ENCODE results near the gene RPL32. TPM values are rescaled to one million over a fixed set of nuclear protein-coding genes. Genes with fewer than 3 reads are reported as not detected.

Gene RPL32
- total and polyA plus RNA-seq, 9 of the 15 experiments (the other 6 are each of a cell fraction or from before 2014, with no cell fraction given) = 2,738 to 6,200 (median 4,286) TPM

GRCh38 chr3:12868039-12869034 lies 27.0 kb upstream of the RPL32 start (continued):
- TF ChIP-seq RREB1 (CRISPR knock-in tag; IDR thresholded peaks at IDR 0.05) (peak; percentile 89), NONO (IDR thresholded peaks at IDR 0.05; ENCODE audit: low read depth in 2 of 2, low read length in 1 of 2) (peak in 1 of 2 experiments; percentile 79; a peak in 1 of 4 replicates), ZNF23 (CRISPR knock-in tag; IDR thresholded peaks at IDR 0.05) (0 out of 2 replicates have a peak, but pooled peaks have one; percentile 17), MTA2 (IDR thresholded peaks at IDR 0.05; ENCODE audit: low read depth) (0 out of 2 replicates have a peak, but pooled peaks have one; percentile 19), ZNF239 (CRISPR knock-in tag; IDR thresholded peaks at IDR 0.05) (peak; percentile 50), XRCC5 (IDR thresholded peaks at IDR 0.05; ENCODE audit: low read depth, low read length) (peak; percentile 89), HNRNPLL (IDR thresholded peaks at IDR 0.05; ENCODE audit: low read depth, low read length, poor library complexity, severe bottlenecking) (peak; percentile 14), ZNF431 (CRISPR knock-in tag; IDR thresholded peaks at IDR 0.05) (0 out of 2 replicates have a peak, but pooled peaks have one; percentile 27), CREB1 (IDR thresholded peaks at IDR 0.05) (peak; percentile 29; the same call in 1 of the 2 replicates), CREB1 (CRISPR knock-in tag; IDR thresholded peaks at IDR 0.05) (peak; percentile 71; the same call in 1 of the 2 replicates)
- TF ChIP-seq, protein P1, sequence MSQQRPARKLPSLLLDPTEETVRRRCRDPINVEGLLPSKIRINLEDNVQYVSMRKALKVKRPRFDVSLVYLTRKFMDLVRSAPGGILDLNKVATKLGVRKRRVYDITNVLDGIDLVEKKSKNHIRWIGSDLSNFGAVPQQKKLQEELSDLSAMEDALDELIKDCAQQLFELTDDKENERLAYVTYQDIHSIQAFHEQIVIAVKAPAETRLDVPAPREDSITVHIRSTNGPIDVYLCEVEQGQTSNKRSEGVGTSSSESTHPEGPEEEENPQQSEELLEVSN (IDR thresholded peaks at IDR 0.05; ENCODE audit: borderline replicate concordance in 1 of 2, extremely low read depth in 1 of 2, insufficient read depth in 1 of 2, insufficient read length in 1 of 2, low read depth in 1 of 2, low read length in 1 of 2, poor library complexity in 1 of 2, severe bottlenecking in 1 of 2) = peak; percentile 22 to 47
- TF ChIP-seq, protein P2, sequence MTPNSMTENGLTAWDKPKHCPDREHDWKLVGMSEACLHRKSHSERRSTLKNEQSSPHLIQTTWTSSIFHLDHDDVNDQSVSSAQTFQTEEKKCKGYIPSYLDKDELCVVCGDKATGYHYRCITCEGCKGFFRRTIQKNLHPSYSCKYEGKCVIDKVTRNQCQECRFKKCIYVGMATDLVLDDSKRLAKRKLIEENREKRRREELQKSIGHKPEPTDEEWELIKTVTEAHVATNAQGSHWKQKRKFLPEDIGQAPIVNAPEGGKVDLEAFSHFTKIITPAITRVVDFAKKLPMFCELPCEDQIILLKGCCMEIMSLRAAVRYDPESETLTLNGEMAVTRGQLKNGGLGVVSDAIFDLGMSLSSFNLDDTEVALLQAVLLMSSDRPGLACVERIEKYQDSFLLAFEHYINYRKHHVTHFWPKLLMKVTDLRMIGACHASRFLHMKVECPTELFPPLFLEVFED (CRISPR knock-in tag; conservative IDR thresholded peaks at IDR 0.05) = 0 out of 2 replicates have a peak, but pooled peaks have one; percentile 29
- TF ChIP-seq, protein P3, sequence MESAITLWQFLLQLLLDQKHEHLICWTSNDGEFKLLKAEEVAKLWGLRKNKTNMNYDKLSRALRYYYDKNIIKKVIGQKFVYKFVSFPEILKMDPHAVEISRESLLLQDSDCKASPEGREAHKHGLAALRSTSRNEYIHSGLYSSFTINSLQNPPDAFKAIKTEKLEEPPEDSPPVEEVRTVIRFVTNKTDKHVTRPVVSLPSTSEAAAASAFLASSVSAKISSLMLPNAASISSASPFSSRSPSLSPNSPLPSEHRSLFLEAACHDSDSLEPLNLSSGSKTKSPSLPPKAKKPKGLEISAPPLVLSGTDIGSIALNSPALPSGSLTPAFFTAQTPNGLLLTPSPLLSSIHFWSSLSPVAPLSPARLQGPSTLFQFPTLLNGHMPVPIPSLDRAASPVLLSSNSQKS (CRISPR knock-in tag; IDR thresholded peaks at IDR 0.05) = no peak
